GM21786 (cell line): ENCODE data around the gene CCNY.
"Not testable (repeated sequence)": the region's sequence is repeated elsewhere in the genome, so short reads cannot be mapped to it uniquely, and the experiment has no call there.

Experiments used
- ATAC-seq: cut with Tn5 transposase; IDR thresholded peaks from one replicate; pipeline ENCODE4 v1.9.1; 2021; ENCODE audit not compliant: unreplicated experiment

Gene CCNY

GRCh38 chr10:35506741-35507140, 170.4 kb downstream of the CCNY start:
- ATAC-seq = no peak

GRCh38 chr10:35507519-35508109, 171.3 kb downstream of the CCNY start:
- ATAC-seq = no peak

DNA sequence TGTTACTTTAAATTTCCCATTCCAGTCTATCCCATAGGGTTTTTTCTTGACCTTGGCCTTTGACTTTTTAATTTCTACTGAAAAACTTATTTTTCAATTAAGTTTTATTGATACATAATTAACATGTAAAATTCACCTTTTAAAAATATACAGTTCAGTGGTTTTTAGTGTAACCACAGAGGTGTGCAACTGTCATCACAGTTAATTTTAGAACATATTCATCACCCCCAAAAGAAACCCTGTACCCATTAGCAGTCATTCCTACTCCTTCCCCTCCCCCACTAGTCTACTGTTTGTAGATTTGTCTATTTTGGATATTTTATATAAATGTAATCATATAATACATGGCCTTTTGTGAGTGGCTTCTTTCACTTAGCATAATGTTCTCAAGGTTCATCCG, 172.3 kb downstream of the CCNY start:
- no peak for ATAC-seq

GRCh38 chr10:35510891-35511290, 174.6 kb downstream of the CCNY start:
- ATAC-seq = no peak

- ATAC-seq = no peak
Observed at GRCh38 chr10:35511647-35512046, 175.3 kb downstream of the CCNY start.

GRCh38 chr10:35516102-35516670, 179.9 kb downstream of the CCNY start:
- ATAC-seq = no peak

DNA sequence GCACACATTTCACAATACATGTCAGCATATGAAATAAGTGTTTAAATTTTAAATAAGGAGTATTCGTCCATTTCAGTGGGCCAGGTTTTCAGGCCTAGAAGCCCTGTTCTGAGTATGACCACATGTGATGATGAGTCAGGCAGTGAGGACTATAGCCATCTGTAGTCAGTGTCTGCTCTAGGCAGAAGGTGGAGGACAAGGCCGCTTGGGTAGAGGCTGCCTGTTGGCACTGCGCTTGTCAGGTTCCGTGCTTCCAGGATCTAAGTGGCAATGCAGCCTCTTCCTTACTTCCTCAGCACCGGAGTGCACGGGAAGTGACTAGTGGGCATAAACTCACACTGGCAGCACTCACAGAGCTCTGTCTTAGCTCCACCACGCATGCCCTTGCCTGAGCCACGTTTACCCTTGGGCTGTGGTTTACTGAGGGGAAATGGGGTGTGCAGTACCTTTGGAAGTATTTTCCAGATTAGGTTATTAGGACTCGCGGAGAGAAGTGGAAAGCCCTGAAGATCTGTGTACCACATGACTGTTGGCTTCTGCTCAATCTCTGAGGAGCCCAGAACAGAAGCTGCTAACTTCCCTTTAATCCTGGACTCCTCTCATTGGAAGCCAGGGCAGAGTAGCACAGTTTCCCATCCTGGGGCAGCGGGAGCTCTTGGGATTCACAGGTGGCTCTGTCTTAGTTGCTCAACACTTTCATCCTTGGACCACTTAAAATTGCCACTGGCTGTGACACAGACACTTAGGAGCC, 181.3 kb downstream of the CCNY start:
- ATAC-seq = no peak

DNA sequence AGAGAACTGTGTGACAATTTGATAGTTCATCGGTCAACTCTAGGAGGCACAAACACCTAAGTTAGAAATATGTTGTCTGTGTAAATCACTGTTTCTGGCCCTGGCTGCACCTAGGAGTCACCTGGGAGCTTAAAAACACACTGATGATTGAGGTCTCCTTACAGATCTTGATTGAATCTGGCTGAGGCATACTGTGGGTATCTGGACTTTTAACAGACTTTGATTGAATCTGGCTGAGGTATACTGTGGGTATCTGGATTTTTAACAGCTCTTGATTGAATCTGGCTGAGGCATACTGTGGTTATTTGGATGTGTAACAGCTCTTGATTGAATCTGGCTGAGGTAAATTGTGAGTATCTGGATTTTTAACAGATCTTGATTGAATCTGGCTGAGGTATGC, 181.9 kb downstream of the CCNY start:
- not testable (repeated sequence) for ATAC-seq

- ATAC-seq = no peak
Observed at GRCh38 chr10:35520996-35521395, 184.7 kb downstream of the CCNY start.

DNA sequence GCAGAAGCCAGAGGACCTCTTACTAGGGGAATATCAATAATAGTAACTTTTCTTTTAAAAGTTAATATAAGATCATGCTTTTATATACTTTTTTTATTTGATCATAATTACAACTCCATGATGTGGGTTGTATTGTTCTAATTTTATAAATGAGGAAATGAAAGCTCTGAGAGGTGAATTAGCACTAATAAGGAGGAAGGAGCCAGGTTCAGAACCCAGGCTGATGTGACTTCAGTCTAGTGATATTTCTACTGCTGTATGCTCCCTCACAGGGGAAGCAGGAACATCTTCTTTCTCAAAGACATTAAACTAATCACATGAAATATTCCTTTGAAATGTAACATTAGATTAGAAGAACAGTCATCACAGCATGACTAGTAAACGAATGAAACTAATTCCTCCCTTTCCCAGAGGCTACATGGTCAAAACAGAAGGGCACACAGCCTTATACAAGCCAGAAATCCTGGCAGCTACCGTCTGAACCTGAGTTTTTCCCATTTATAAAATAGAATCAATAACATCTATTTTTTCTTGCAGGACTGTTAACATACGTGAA, 187.4 kb downstream of the CCNY start:
- ATAC-seq = peak; percentile 70

DNA sequence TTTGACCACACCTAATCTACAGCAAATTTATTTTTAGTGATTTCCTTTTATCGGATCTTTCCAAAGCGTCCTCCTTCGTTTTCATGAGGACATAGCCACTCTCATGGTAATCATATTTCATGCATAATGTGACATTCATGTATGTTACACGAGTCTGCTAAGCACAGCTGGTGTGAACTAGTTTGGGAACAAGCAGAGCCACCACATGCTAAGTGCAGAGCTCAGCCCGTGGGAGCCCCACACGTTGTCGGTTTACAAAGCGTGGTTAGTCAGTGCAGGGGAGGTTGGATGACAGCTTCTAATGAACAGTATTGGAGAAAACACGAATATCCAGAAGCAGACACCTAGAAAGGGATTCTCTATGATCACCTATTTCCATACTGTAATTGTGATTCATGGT, 190.4 kb downstream of the CCNY start:
- no peak for ATAC-seq

DNA sequence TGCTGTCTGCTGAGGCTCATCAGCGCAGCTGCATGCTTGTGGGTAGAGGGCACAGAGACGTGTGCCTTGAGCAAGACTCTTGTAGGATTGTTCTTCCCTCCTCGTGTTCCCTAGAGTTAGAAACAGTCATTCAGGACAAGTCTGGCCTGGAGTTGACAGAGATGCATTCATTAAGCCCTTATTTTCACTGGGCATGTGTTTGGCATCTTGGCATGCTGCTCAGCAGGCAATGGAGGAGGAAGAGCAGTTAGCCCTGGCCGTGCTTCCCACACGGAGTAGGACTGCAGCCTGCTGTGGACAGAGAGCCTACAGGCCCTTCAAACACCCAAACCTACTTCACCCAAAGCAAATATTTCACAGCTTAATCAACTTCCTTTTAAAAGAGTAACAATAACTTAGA, 195.8 kb downstream of the CCNY start:
- ATAC-seq = no peak

DNA sequence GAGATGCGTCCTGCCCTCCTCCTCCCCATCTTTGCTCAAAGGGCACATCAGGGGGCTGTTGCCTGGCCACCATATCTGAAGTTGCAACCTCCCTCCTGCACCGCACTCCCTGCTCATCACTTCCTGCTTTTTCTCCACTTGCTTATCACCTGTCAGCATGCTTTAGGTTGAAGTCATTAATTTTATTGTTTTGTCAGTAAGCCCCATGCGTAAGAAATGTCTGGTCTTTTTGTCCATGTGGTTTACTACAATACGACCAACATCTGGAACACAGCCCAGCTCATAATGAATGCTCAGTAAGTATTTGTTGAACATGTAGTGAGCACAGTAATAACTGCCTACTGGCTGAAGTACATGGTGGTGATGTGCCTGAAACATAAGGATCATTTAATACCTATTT, 197.3 kb downstream of the CCNY start:
- no peak for ATAC-seq

GRCh38 chr10:35535136-35535535, 198.8 kb downstream of the CCNY start:
- ATAC-seq = no peak

- ATAC-seq = no peak
Observed at GRCh38 chr10:35536789-35537188, 200.5 kb downstream of the CCNY start.

DNA sequence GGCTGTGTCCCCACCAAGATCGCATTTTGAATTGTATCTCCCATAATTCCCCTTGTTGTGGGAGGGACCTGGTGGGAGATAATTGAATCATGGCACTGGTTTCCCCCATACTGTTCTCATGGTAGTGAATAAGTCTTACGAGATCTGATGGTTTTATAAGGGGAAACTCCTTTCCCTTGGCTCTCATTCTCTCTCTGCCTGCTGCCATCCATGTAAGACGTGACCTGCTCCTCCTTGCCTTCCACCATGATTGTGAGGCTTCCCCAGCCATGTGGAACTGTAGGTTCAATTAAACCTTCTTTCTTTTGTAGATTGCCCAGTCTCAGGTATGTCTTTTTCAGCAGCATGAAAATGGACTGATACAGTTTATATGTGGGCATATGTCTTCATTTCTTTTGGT, 201.6 kb downstream of the CCNY start:
- not testable (repeated sequence) for ATAC-seq

GRCh38 chr10:35540296-35541164, 204.2 kb downstream of the CCNY start:
- no peak for ATAC-seq

GRCh38 chr10:35541720-35542119, 205.4 kb downstream of the CCNY start:
- no peak for ATAC-seq

DNA sequence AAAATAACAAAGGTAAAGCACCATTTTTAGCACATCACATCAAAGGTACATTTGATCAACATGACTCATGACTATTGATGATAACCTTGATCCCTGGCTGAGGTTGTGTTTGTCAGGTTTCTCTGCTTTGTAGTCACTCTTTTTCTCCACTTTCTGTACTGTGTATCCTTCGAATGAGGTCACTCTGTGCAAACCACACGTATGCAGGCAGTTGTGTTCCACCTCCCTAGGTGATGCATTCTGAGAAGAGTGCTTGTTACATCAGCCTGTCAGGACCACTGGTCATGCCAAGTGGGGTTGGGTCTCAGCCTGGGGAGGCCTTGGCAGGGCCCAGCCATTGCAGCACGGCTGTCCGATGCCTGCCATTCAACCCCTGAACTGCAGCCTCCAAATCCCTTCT, 206.0 kb downstream of the CCNY start:
- ATAC-seq = no peak

- no peak for ATAC-seq
Observed at GRCh38 chr10:35545079-35545657, 208.9 kb downstream of the CCNY start.
